NCI-H2107 (cell line): ENCODE results near the gene MSS51.

Experiments used
- DNase-seq: peaks from one replicate; lab custom pipeline; 2025; lab: John Stamatoyannopoulos, UW

The MSS51 gene

GRCh38 chr10:73433538-73433867 lies at the start of gene MSS51:
TSS of gene MSS51 (minus strand) at chr10:73433561. CDS start at chr10:73428284, 5,277 bp downstream.
- DNase-seq = no peak

GRCh38 chr10:73480158-73480557 lies 46.8 kb upstream of the MSS51 start:
- no peak for DNase-seq

DNA sequence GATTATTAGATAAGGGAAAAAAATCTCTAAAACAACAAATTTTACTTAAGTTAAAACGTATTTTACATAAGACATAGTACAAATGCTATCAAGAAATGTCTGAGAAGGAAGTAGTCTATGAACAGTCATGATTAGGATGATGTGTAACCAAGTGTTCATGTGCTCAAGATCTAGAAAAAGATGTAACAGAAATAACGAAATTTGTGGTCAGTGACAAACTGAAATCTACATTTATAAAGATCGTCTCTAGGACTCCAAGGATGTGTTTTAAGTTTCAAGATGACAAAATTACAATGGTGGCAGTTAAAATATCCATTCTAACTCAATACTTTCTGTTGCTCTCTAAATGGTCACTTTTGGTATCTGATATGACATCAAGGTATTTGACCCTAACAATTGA lies 45.3 kb upstream of the MSS51 start:
- DNase-seq = no peak

- DNase-seq = no peak
These were observed 37.9 kb upstream of the MSS51 start for GRCh38 chr10:73471226-73471625.

- no peak for DNase-seq
These were observed 36.2 kb upstream of the MSS51 start for GRCh38 chr10:73469579-73469978.

- no peak for DNase-seq
These were observed 33.8 kb upstream of the MSS51 start for GRCh38 chr10:73467206-73467605.

- DNase-seq = no peak
These were observed 32.8 kb upstream of the MSS51 start for GRCh38 chr10:73465978-73466726.

DNA sequence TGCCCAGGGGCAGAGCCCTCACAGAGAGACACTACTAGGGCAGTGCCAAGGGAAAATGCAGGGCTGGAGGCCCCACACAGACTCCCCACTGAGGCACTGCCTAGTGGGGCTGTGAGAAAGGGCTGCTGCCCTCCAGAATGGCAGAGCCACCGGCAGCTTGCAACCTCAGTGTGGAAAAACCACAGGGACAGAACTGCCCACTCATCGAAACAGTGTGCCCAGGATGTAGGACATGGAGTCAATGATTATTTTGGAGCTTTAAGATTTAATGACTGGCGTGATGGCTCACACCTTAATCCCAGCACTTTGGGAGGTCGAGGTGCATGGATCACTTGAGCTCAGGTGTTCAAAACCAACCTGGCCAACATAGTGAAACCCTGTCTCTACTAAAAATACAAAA lies 27.5 kb upstream of the MSS51 start:
- DNase-seq = no peak

DNA sequence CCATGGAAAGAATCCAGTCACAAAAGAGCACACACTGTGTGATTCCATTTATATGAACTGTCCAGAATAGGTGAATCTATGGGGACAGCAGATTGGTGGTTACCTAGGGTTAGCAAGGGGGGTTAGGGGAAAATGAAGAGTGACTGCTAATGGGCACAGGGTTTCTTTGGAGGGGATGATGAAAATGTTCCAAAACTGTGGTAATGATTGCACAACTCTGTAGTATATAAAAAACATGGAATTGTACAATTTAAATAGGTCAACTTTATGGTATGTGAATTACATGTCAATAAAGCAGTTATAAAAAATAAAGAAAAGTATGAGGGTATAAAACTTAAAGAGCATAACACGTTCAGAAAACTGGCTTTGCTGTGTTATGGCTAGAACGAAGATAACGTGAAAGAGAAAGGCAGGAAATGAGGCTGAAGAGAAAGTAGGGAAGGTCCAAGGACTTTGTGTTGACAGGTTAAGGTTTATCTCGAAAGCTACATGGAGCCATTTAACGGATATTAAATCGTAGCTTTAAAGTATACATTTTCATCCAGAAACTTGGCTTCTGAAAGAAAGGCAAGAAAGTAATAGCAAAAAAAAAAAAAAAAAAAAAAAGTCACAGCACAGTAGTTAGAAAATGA lies 26.4 kb upstream of the MSS51 start:
- DNase-seq = no peak

- DNase-seq = no peak
These were observed 23.0 kb upstream of the MSS51 start for GRCh38 chr10:73456187-73456890.

- no peak for DNase-seq
These were observed 15.8 kb upstream of the MSS51 start for GRCh38 chr10:73449113-73449512.

DNA sequence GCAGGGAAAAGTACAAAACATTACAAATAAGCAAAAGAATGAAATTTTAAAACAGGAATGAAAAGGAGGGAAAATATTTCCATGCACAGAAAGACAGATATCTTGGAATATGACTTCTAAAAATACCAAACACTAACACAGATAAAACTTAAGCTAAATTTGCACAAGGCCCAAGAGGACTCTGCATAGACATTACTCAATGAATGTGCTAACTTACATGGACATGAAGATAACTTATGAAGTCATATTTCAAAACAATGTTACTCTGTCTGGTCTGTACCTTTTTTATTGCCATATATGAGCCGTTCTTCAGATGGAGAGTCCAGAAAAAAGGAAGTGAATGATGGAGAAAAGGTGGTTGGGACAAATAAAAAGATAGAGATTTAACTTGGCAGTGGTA lies 15.0 kb upstream of the MSS51 start:
- no peak for DNase-seq

DNA sequence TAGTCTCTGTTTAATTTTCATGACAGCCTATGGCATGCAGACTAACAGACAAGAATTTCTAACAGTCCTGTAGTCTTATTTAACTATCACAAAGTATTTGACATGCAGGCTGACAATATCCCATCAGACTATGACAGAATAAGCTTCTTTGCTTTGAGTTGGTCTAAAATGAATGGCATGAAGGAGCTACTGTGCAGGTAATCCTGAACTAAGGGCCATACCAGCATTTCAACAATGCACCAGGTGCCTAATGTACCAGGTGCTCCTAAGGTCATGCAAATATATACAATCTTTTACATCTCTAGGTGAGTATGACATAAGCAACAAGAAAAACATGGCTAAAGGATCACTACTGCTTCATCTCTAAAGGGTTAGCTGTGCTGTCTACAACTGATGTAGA lies 13.6 kb upstream of the MSS51 start:
- DNase-seq = no peak

DNA sequence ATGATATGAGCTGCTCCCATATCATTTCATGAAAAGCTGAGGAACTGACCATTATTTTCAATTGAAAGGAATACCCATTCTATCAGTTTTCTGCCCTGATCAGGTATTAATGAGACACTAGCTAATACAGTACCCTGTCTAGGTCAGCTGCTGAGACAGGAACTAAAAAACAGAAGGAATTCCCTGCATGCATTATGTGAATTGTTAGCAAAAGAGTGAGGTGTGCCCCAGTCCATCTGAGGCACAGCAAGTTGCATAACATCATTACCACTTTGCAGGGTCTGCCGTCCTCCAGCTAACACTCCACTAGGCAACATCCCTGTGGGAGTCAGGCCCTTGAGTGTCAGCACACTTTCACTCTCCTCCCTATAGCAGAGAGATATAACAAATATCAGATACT lies 11.1 kb upstream of the MSS51 start:
- DNase-seq = no peak

GRCh38 chr10:73439605-73440312 lies 6.4 kb upstream of the MSS51 start:
- DNase-seq = no peak

DNA sequence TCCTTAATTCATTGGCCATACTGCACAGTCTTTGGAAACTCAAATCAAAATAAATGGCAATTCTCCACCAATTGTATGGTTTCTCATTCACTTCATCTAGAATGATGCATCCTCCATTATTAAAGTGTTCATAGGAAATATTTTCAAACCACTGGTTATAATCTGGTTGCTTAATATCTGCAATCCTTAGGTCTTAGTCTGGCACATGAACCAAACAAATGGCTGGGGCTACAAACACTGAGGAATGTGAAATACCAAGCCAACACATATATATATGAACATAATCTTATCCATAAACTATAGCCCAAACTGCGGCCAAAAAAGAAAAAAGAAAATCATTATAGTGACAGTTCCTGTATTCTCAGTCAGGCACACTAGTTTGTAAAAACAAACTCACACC lies 5.7 kb upstream of the MSS51 start:
- no peak for DNase-seq

- DNase-seq = no peak
These were observed 469 bp downstream of the MSS51 start for GRCh38 chr10:73432646-73433537.

- DNase-seq = no peak
These were observed 7.0 kb downstream of the MSS51 start for GRCh38 chr10:73426318-73426717.

- no peak for DNase-seq
These were observed 8.9 kb downstream of the MSS51 start for GRCh38 chr10:73424478-73424877.

GRCh38 chr10:73423309-73423708 lies 10.1 kb downstream of the MSS51 start:
- DNase-seq = no peak

GRCh38 chr10:73416571-73416970 lies 16.8 kb downstream of the MSS51 start:
- DNase-seq = no peak
